ENCODE data around the gene OR5K1.

OR5K1 gene

GRCh38 chr3:98518816-98519215 lies 55.8 kb downstream of the OR5K1 start:
- no peak for DNase-seq

- no peak for DNase-seq
Observed at GRCh38 chr3:98519351-98519750, 56.4 kb downstream of the OR5K1 start.

- DNase-seq = peak; percentile 72
Observed at GRCh38 chr3:98521897-98522543, 59.0 kb downstream of the OR5K1 start.

All from stimulated activated CD4-positive, alpha-beta T cell treated with anti-CD3 and anti-CD28 coated beads, Interleukin-1b, Interleukin-23, amount 100 ng/mL, for 48 hours (primary cell).